ENCODE data around the gene POLR1D. TPM values are rescaled to one million over a fixed set of nuclear protein-coding genes. Genes with fewer than 3 reads are reported as not detected.

POLR1D gene
- total RNA-seq, 1 donor from 2014 or later = 75.2 TPM

DNA sequence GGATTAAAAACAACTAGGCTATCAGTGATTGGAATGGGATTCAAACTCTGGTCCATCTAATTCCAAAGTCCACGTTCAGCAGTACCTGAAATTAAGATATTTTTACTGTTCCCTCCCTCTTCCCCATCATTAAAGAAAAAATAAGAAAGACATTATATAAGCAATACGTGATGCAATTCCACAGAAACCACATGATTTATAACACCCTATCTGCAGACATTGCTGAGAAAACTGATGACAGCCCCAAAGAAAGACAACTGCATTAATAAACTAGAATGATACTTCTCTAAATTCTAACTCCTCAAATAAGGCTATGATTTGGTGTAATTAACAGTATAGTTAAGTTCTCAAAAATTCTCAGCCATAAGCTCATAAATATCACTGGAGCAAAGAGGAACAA is 20.5 kb upstream of the POLR1D start:
- Mint-ChIP-seq H3K36me3 (ENCODE audit: low read depth) (no peaks in the 10 kb centered on the region), H3K4me1 (ENCODE audit: low read depth) (peaks cover 19% of the 10 kb centered on the region), H3K9me3 (ENCODE audit: low read depth) (no peaks in the 10 kb centered on the region), H3K27me3 (ENCODE audit: low read depth) (no peaks in the 10 kb centered on the region), H3K4me3 (ENCODE audit: unreplicated experiment) (no peak overlapping the region), H3K27ac (ENCODE audit: unreplicated experiment) (no peak overlapping the region)
- TF ChIP-seq, protein P1, sequence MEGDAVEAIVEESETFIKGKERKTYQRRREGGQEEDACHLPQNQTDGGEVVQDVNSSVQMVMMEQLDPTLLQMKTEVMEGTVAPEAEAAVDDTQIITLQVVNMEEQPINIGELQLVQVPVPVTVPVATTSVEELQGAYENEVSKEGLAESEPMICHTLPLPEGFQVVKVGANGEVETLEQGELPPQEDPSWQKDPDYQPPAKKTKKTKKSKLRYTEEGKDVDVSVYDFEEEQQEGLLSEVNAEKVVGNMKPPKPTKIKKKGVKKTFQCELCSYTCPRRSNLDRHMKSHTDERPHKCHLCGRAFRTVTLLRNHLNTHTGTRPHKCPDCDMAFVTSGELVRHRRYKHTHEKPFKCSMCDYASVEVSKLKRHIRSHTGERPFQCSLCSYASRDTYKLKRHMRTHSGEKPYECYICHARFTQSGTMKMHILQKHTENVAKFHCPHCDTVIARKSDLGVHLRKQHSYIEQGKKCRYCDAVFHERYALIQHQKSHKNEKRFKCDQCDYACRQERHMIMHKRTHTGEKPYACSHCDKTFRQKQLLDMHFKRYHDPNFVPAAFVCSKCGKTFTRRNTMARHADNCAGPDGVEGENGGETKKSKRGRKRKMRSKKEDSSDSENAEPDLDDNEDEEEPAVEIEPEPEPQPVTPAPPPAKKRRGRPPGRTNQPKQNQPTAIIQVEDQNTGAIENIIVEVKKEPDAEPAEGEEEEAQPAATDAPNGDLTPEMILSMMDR (IDR thresholded peaks at IDR 0.05) = no peak
- DNase-seq (ENCODE audit: low spot score) = no peak

DNA sequence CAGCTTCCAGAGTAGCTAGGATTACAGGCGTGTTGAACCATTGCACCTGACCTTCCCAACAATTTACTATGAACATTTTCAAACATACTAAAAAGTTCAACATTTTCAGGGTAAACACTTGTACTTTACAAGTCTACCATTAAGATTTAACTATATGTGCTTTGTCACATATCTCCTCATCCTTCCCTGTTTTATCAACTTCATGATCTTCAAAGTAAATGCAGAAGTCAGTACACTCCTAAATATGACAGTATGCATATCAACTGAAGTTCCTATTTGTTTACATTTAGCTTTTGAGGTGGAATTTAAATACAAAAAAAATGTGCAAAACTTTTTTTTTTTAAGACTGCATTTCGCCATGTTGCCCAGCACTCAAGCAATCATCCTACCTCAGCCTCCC is 19.9 kb upstream of the POLR1D start:
- H3K27ac Mint-ChIP-seq (ENCODE audit: unreplicated experiment) = no peak overlapping the region
- H3K9me3 Mint-ChIP-seq (ENCODE audit: low read depth) = no peaks in the 10 kb centered on the region
- peaks cover 22% of the 10 kb centered on the region for H3K4me1 Mint-ChIP-seq (ENCODE audit: low read depth)
- H3K4me3 Mint-ChIP-seq (ENCODE audit: unreplicated experiment) = no peak overlapping the region
- no peaks in the 10 kb centered on the region for H3K36me3 Mint-ChIP-seq (ENCODE audit: low read depth)
- DNase-seq (ENCODE audit: low spot score) = no peak
- TF ChIP-seq, protein P1 (IDR thresholded peaks at IDR 0.05) = no peak
- no peaks in the 10 kb centered on the region for H3K27me3 Mint-ChIP-seq (ENCODE audit: low read depth)

DNA sequence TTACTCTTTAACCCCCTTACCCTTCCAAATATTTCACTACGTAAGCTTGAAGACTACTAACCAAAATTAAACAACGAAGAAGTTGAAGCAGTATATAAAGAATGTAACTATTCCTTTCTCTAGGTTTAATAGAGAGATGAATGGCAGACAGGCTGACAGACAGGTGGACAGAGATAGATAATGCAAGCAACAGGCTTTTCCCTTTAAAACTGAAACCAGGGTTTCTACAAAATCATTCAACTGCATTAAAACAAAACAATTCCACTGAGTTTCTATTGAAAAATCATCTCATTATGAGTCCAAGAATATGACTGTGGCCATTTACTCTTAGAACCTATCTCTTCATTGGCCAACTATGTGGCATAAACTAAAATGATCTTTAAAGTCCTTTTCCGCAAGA is 16.6 kb upstream of the POLR1D start:
- no peak overlapping the region for H3K4me3 Mint-ChIP-seq (ENCODE audit: unreplicated experiment)
- no peaks in the 10 kb centered on the region for H3K9me3 Mint-ChIP-seq (ENCODE audit: low read depth)
- H3K4me1 Mint-ChIP-seq (ENCODE audit: low read depth) = peaks cover 29% of the 10 kb centered on the region
- no peak overlapping the region for H3K27ac Mint-ChIP-seq (ENCODE audit: unreplicated experiment)
- H3K36me3 Mint-ChIP-seq (ENCODE audit: low read depth) = no peaks in the 10 kb centered on the region
- TF ChIP-seq, protein P1 (IDR thresholded peaks at IDR 0.05) = no peak
- DNase-seq (ENCODE audit: low spot score) = no peak
- H3K27me3 Mint-ChIP-seq (ENCODE audit: low read depth) = no peaks in the 10 kb centered on the region

DNA sequence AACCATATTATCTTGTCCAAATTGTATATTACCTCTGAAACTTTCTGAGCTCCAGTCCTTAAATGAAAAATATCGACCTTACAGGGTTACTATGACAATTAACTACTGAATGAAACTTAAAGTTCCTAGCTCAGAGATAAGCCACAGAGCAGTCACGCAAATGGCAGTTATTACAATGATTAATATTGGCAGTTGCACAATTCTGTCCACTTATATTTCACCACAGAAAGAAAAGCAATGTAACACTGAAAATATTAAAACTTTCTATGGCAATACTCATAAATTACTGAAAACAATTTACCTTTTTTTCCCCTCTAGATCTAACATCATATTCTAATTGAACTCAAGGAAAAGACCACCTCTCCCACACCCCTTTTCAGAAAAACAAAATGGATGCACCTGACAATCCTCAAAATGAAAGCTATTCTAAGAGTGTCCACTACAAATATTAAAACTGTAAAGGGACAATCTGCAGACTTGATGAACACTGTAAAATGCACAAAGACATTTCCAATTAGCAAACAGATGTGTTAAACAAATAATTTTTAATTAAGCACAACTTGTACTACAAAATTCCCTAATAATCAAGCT is 16.0 kb upstream of the POLR1D start:
- no peaks in the 10 kb centered on the region for H3K36me3 Mint-ChIP-seq (ENCODE audit: low read depth)
- no peaks in the 10 kb centered on the region for H3K9me3 Mint-ChIP-seq (ENCODE audit: low read depth)
- TF ChIP-seq, protein P1 (IDR thresholded peaks at IDR 0.05) = no peak
- no peaks in the 10 kb centered on the region for H3K27me3 Mint-ChIP-seq (ENCODE audit: low read depth)
- no peak overlapping the region for H3K4me3 Mint-ChIP-seq (ENCODE audit: unreplicated experiment)
- peaks cover 28% of the 10 kb centered on the region for H3K4me1 Mint-ChIP-seq (ENCODE audit: low read depth)
- no peak for DNase-seq (ENCODE audit: low spot score)
- H3K27ac Mint-ChIP-seq (ENCODE audit: unreplicated experiment) = no peak overlapping the region

DNA sequence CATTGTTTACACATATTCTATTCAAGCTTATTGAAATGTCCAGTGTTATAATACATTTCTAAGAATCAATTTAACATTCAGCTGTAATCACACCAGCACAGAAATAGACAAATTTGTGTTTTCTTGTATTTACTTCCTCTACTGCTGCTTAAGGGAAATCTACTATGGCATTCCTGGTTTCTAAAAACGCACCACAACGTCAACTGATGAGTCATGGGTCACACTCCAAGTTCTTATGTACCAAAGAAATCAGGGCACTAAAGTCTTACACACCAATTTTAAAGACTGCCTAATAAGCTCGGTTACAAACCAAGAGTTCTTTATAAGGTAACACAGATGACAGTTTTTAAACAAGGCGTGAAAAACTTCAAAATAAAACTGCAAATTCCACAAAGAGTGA is 14.6 kb upstream of the POLR1D start:
- H3K27ac Mint-ChIP-seq (ENCODE audit: unreplicated experiment) = peak overlapping the region; percentile 10
- H3K36me3 Mint-ChIP-seq (ENCODE audit: low read depth) = no peaks in the 10 kb centered on the region
- TF ChIP-seq, protein P1 (IDR thresholded peaks at IDR 0.05) = no peak
- no peaks in the 10 kb centered on the region for H3K27me3 Mint-ChIP-seq (ENCODE audit: low read depth)
- DNase-seq (ENCODE audit: low spot score) = no peak
- no peaks in the 10 kb centered on the region for H3K9me3 Mint-ChIP-seq (ENCODE audit: low read depth)
- H3K4me1 Mint-ChIP-seq (ENCODE audit: low read depth) = peaks cover 40% of the 10 kb centered on the region
- H3K4me3 Mint-ChIP-seq (ENCODE audit: unreplicated experiment) = no peak overlapping the region
